GM18519 (cell line): ENCODE data around the gene VPS13A.
A peak's percentile ranks its signal among the peaks of the same experiment; 100 is the strongest.

Source experiments
- ATAC-seq: cut with Tn5 transposase; IDR thresholded peaks from one replicate; pipeline ENCODE4 v1.9.1; 2021; ENCODE audit warnings: mild to moderate bottlenecking, moderate library complexity; ENCODE audit not compliant: unreplicated experiment, low FRiP score

VPS13A gene

DNA sequence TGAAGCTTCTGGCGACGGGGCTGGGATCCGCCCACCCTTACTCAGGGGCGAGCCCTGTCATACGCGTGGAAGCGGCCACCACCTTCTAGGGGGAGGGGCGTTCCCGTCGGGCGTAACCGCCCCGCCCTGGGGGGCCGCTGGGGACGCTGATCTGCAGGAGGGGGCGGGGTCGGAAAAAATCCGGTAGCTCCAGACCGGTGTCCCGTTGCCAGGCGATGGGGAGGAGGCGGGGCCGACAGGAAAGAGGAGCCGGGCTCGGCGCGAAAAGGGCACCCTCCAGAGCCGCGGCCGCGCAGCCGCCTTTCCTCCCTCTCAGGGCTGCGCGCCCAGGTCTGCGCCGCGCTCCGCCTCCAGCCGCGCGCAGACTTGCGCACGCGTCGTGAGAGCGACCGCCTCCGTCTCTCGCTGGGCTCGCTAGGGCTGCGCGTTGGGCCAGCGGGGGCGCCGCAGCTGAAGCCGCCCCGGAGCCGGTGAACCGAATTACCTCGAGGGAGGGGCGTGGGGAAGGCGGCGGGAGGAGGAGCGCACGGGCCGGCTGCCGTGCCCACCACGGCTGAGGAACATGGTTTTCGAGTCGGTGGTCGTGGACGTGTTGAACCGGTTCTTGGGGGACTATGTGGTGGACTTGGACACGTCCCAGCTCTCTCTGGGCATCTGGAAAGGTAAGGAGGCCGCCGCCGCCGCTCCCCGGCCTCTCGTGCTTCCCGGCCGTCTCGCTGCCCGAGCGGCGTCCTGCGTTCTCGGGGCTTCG, at the start of gene VPS13A:
Gene VPS13A, plus strand, starts transcription at position 392 of the 751 bp plus-strand sequence. Its CDS starts 171 bp downstream, at position 563.
- ATAC-seq: peak; percentile 73

DNA sequence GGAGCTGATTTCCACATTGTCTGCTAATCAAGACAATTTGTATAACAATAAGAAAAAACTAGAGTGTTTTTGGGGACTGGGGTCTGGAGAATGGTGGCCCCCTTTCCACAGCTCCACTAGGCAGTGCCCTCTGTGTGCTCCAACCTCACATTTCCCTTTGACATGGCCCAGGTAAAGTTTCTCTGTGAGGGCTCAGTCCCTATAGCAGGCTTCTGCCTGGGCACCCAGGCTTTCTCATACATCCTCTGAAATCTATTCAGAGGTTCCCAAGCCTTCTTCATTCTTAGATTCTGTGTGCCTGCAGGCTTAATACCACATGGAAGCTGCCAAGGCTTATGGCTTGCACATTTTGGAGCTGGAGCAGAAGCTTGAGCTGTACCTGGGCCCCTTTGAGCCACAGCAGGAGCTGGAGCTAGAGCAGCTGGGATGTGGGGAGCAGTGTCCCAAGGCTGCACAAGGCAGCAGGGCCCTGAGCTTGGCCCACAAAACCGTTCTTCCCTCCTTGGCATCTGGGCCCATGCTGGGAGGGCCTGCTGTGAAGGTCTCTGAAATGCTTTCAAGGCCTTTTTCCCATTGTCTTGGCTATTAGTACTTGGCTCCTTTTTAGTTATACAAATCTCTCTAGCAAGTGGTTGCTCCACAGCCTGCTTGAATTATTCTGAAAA, 49.1 kb upstream of the VPS13A start:
- ATAC-seq: no peak

DNA sequence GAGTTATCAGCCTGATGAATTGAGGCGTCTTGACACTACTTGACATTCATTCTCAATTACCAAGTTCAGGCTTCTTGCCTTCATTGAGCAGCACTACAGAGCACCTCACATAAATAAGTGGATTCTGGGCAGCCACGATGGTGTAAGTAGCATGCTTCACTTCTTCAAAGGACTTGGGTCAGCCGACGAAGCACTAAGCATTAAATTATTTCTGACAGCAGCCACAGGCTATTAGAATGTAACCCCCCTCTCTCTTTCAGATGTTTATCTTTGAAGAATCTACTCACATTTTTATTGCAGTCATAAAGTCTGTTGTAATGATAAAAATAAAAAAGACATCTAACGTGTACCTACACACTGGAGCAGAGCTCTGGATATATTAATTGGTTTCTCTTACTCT, 45.9 kb upstream of the VPS13A start:
- ATAC-seq: no peak

DNA sequence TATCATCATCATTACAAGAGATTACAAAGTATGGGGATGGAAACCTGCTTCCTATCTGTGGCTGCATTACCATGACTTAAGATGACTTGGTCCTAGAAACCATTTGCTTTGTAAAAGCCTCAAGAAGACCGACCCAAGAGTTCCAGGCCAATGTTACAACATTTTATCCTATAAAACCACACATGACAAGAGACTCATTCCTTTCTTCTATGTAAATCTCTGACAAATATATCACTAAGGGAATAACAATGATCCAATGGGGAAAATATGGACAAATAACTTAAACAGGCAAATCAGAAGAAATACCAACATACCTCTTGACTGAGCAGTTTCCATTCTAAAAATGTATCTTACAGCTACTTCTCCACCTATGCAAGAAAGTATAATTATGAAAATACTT, 44.3 kb upstream of the VPS13A start:
- ATAC-seq: no peak

DNA sequence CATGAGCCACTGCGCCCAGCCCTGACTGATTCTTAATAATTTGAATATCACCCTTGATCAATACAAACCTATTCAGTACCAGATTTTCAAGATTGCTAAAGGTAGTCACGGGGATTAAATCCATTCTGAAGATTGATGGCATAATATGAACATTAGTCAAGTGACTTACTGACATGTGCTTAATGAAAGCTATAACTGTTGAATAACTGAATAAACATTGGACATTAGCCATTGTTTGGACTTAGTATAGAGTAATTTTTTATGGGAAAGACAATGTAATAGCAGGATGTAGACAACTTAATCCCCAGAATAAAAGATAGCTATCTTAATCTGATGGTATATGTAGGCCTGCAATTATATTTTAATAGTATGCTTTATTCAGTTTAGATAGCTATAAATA, 35.0 kb upstream of the VPS13A start:
- ATAC-seq: no peak

DNA sequence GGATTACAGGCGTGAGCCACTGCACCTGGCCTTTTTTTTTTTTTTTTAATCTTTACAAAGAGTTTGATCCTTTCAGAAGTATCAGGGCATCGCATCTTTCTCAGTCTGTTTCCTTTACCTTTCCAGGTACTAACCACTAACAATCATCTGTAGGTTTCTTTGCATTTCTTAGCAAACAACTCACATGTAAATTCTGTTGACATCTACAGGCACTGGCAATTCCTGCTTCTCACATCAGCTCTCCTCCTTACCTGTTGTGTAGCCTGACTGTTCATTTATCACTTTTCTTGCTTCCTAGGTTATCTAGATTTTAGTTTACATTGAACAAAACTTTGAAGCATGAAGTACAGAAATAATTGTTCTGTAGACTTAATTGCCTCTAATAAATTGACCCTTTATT, 27.5 kb upstream of the VPS13A start:
- no peak for ATAC-seq

DNA sequence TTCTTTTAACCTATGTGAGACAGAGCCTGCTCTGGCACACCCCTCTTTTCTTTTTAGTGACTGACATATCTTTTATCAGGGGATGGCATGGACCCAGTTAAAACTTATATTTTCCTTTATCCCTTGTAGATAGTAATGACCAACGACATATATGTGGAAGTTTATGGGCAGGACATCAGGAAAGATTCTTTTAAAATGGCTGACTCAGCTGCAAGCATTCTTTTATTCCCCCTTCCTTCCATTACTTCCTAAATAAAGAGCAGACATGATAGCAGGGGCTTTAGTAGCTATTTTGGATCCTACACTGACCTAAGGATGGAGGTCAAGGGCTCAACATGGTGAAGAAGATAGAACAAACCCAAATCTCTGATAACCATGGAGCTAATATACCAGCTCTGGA, 25.0 kb upstream of the VPS13A start:
- ATAC-seq: no peak

DNA sequence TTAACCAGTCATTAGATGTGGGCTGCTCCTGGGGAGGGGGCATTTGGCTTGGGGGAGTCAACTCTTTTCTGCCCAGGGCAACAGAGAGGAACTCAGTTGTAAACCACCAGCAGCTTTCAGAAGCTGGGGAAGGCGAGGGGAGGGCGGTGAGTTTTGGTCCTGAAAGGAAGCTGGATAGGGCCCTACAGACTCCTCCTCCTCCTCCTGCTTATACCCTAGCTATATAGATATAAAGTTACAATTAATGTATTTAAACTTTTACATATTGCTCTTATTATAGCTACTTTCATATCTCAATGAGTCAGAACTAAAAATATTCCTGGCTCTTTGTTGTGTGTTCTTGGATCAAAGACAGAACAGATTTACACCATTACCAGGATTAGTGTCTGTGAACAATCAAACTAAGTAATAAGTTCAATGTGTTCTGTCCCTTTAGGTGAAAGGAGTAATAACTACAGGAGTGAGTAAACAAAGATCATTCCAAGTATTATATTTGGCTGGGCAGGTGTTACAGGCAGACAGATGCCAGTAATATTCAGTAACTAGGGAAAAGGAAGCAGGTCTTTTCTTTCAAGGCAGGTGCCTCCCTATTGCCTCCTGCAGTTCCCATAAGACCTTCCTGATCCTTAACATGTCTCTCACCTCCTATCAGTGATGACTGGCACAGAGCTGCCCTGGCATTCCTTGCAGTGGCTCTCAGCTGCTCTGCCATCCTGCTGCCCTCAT, 20.5 kb upstream of the VPS13A start:
- no peak for ATAC-seq

DNA sequence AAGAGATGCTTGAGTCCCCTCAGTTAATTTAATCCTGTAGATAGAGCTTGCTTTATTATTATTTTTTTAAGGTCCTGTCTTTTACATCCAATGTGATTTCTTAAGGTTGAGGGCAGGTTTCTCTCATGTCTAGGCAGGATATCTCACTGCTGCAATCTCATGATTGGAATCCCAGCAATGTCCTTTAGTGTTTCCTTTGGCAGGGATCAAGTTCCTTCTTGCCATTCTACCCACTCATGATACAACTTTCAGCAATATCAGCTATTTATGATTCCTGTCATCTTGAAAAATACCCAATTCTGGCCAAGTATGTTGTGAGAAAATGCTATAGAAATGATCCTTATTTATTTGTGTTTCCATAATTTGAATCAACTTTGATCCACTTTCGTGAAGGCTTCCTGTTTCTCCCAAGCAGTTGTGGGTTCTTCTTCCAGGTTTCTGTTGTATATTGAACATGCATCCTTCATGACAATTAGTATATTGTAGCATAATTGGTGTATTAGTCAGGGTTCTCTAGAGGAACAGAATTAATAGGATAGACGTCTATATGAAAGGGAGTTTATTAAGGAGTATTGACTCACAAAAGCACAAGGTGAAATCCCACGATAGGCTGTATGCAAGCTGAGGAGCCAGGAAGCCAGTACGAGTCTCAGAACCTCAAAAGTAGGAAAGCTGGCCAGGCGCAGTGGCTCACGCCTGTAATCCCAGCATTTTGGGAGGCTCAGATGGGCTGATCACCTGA, 18.4 kb upstream of the VPS13A start:
- no peak for ATAC-seq

DNA sequence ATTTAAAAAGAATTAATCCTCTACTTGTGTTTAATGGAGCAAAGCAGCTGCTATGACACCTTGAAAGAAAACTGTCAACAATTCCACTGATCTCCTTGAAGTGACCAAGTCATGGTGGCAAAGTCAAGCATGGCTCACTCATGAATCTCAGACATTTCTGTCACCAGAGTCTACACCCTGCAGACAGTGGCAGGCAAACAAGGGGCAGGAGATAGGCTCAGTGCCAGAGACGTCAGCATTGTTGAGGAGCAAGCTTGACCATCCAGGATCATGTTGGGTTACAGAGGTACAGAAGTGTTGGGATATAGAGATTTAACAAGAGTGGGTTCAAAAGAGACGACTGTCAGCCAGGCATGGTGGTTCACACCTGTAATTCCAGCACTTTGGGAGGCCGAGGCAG, 16.1 kb upstream of the VPS13A start:
- no peak for ATAC-seq

DNA sequence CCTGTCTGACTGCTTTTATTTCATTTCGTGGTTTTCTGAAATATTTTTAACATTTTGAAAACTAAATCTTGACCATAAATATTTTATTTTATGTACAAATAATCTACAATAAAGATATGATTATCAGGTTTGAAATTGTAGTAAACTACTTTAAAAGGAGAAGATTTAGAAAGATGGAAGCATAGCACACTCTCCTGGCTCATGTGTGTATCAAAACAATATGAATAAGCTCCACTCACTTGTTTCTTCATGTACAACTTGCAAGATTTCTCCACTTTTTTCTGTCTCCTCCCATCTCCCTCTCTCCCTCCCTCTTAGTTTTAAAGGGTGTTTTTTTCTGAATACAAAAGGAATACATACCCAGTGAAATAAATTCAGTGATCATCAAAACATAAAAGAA, 15.4 kb upstream of the VPS13A start:
- ATAC-seq: no peak

DNA sequence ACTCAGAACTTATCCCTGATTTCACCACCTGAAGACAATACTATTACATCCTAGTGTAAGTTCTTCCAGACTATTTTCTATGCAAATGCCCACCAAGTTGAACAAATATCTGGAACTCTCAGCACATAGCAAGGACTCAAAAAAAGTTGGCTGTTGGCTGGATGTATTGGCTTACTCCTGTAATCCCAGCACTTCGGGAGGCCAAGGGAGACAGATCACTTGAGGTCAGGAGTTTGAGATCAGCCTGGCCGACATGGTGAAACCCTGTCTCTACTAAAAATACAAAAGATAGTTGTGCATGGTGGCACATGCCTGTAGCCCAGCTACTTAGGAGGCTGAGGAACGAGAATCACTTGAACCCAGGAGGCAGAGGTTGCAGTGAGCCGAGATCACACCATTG, 15.0 kb upstream of the VPS13A start:
- no peak for ATAC-seq

DNA sequence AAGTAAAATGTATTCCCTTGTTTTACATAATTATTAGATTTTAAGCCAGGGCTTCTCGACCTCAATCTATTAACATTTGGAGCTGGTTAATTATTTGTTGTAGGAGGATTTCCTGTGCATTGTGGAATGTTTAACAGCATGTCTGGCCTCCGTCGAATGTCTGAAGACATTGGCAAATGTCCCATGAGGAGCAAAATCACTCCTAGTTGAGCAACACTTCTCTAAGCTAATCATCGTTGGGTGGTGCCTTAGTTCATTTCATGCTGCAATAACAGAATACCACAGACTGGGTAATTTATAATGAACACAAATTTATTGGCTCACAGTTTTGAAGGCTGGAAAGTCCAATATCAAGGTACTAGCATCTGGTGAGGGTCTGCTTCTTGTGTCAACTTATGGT, 13.4 kb upstream of the VPS13A start:
- ATAC-seq: no peak

DNA sequence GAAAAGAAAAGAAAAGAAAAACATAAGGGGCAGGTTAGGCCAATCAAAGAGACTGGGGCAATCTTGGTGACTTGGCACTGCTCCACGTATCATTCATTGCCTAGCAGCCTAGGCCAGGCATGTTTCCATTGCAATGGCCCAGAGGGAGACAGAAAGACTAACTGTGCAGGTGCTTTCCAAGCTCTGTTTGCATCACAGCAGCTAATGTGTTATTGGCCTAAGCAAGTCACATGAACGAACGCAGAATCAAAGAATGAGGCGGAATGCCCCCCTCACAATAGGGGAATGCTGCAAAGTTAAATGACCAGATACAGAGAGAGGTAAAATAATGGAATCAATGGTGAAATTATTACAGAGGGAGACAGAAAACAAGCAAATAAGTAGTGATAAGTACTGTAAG, 11.1 kb upstream of the VPS13A start:
- ATAC-seq: no peak

DNA sequence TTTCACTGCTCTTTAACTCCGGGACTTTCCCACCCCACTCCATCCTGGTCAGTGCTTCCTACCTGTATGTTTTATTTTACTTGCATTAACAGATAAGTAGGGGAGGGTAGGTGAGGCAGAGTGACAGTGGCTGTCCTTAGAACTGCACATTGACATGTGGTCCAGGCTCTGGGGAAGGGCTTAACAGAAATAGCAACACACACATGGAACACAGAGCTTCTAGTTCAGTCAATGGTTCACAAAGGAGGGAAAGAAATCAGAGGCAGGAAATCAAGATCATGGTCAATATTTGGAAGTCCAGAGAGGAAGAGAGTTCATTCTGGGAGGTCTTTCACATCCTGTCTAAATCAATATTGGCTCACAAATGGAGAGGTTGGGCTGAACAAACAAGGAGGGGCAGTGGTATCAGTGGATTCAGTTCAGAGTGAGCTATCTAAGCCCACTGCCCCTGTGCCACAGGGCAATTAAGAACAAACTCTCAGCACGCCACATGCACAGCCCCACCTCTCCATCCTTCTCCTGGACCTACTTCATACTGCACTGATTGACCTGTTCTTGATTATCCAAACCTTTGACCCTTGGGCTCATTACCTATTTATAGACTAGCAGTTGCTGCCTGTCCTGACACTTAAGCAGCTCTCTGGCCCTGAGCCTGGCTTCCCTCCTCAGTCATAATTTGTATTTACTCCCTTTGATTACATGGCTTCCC, 6.2 kb upstream of the VPS13A start:
- ATAC-seq: no peak

DNA sequence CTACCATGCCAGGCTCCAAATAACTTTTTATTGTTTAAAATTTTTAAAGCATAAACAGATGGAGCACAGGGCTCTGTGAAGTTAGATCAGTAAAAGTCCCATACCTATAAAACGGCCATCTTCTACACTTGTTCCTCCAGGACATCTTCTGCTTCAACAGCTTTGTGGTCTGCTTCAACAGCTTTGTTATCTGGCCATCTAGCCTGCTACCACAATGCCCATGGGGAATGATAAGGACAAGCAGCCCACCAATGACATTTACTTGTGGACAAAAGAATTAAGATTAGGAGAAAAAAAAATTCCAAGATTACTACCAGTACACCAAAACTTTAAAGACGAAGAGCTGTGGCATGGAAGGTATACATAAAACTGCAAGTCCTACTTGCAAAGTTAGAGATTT, 2.2 kb upstream of the VPS13A start:
- ATAC-seq: no peak

DNA sequence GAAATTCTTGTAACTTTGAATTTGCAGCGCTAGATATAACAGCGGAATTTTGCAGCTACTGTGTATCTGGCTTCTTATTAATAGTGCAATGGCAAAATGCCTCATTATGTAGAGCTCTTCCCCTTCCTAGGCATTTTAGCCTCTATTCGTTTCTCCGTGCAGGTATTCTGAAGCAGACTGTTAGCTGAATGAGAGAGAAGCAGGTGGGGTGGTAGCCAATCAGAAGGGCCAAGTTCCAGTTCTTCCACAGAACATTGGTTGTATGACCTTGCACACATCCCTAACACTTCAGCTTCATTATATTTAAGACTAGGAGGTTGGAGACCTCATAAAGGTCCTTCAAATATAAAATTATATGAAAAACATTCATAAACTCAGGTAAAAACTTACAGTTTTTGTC, 1.2 kb upstream of the VPS13A start:
- ATAC-seq: no peak

DNA sequence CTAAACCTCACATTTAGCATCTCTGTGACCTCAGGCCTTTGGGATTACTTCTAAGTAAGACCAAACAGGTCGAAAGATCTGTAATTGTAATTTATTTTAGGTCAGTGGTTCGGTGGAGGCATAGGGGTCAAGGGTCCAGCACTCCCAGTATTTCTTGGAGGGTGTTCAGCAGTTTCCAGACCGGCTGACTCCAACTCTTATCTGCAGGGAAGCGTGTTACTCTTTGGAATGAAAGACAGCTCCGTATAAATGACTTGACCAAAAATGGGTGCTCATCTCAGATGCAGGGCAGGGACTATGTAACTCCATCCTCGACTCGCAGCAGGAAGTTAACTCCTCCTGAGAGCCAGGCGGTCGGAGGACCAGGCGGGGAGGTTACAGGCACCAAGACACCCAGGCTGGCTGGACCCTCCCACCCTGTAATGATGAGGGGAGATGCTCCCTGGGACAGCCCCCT, 620 bp upstream of the VPS13A start:
- ATAC-seq: no peak

DNA sequence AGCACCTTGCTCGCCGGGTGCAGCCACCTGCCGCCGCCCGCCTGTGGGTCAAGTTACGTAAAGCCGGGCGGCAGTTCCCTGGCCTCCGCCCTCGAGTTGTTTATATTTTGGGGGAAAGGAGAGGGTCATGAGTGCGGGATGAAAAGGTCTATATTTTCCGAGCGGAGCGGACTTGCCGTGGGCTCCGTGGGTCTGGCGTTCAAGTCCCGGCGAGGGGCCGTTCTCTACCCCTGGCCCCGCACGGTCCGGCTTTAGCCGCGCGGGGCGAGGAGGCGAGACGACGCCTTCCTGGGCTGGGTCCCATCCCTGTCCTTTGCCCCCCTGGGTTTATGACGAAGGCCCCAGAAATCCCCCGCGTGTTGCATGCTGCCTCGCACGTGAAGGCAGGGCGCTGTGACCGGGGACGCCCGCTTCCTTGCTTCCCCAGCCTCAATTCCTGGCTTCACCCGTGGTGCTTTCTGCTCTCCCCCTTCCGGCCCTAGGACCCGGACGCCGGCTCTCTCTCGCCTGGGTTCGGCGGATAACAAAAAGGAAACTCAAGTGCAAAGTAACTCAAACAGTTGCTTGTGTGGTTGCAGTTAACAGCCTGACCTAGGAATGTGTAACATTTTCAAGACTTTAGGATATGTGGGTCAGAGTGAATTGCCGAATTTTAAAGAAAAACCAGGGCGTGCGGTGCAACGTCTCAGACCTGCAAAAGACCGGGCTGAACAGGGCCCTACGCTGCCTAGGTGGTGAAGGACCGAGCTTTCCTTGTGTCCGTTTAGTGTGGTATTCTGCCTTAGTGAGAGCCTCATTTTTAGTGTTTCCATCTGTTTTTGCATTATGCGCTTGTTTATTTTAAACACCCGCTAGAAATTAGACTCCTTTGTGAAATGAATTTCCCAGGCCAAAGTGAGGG, 810 bp downstream of the VPS13A start:
- ATAC-seq: no peak
